ENCODE results near the gene SCLT1. TPM values are rescaled to one million over a fixed set of nuclear protein-coding genes. Genes with fewer than 3 reads are reported as not detected.
A peak's percentile ranks its signal among the peaks of the same experiment; 100 is the strongest.

Gene SCLT1
- total RNA-seq, 1 experiment from 2014 or later: 14.3 TPM

GRCh38 chr4:128978985-128979384, 114.4 kb downstream of the SCLT1 start:
- H3K36me3 Mint-ChIP-seq: no peaks in the 10 kb centered on the region
- no peak for TF ChIP-seq FOXK1 (CRISPR knock-in tag; IDR thresholded peaks at IDR 0.05)
- TF ChIP-seq NR3C1 (CRISPR knock-in tag; conservative IDR thresholded peaks at IDR 0.05; ENCODE audit: low read depth): no peak
- no peak for TF ChIP-seq MXD4 (CRISPR knock-in tag; IDR thresholded peaks at IDR 0.05; ENCODE audit: borderline replicate concordance)
- no peak for TF ChIP-seq NFE2L1 (CRISPR knock-in tag; IDR thresholded peaks at IDR 0.05)
- no peak for TF ChIP-seq ZBTB21 (CRISPR knock-in tag; IDR thresholded peaks at IDR 0.05; ENCODE audit: borderline replicate concordance)
- no peak for TF ChIP-seq FOXJ3 (CRISPR knock-in tag; IDR thresholded peaks at IDR 0.05; ENCODE audit: borderline replicate concordance)
- TF ChIP-seq, protein P1, sequence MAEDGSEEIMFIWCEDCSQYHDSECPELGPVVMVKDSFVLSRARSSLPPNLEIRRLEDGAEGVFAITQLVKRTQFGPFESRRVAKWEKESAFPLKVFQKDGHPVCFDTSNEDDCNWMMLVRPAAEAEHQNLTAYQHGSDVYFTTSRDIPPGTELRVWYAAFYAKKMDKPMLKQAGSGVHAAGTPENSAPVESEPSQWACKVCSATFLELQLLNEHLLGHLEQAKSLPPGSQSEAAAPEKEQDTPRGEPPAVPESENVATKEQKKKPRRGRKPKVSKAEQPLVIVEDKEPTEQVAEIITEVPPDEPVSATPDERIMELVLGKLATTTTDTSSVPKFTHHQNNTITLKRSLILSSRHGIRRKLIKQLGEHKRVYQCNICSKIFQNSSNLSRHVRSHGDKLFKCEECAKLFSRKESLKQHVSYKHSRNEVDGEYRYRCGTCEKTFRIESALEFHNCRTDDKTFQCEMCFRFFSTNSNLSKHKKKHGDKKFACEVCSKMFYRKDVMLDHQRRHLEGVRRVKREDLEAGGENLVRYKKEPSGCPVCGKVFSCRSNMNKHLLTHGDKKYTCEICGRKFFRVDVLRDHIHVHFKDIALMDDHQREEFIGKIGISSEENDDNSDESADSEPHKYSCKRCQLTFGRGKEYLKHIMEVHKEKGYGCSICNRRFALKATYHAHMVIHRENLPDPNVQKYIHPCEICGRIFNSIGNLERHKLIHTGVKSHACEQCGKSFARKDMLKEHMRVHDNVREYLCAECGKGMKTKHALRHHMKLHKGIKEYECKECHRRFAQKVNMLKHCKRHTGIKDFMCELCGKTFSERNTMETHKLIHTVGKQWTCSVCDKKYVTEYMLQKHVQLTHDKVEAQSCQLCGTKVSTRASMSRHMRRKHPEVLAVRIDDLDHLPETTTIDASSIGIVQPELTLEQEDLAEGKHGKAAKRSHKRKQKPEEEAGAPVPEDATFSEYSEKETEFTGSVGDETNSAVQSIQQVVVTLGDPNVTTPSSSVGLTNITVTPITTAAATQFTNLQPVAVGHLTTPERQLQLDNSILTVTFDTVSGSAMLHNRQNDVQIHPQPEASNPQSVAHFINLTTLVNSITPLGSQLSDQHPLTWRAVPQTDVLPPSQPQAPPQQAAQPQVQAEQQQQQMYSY (CRISPR knock-in tag; IDR thresholded peaks at IDR 0.05): no peak
- TF ChIP-seq, protein P2, sequence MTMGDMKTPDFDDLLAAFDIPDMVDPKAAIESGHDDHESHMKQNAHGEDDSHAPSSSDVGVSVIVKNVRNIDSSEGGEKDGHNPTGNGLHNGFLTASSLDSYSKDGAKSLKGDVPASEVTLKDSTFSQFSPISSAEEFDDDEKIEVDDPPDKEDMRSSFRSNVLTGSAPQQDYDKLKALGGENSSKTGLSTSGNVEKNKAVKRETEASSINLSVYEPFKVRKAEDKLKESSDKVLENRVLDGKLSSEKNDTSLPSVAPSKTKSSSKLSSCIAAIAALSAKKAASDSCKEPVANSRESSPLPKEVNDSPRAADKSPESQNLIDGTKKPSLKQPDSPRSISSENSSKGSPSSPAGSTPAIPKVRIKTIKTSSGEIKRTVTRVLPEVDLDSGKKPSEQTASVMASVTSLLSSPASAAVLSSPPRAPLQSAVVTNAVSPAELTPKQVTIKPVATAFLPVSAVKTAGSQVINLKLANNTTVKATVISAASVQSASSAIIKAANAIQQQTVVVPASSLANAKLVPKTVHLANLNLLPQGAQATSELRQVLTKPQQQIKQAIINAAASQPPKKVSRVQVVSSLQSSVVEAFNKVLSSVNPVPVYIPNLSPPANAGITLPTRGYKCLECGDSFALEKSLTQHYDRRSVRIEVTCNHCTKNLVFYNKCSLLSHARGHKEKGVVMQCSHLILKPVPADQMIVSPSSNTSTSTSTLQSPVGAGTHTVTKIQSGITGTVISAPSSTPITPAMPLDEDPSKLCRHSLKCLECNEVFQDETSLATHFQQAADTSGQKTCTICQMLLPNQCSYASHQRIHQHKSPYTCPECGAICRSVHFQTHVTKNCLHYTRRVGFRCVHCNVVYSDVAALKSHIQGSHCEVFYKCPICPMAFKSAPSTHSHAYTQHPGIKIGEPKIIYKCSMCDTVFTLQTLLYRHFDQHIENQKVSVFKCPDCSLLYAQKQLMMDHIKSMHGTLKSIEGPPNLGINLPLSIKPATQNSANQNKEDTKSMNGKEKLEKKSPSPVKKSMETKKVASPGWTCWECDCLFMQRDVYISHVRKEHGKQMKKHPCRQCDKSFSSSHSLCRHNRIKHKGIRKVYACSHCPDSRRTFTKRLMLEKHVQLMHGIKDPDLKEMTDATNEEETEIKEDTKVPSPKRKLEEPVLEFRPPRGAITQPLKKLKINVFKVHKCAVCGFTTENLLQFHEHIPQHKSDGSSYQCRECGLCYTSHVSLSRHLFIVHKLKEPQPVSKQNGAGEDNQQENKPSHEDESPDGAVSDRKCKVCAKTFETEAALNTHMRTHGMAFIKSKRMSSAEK (CRISPR knock-in tag; IDR thresholded peaks at IDR 0.05; ENCODE audit: borderline replicate concordance): no peak
- no peak for TF ChIP-seq KAT7 (CRISPR knock-in tag; IDR thresholded peaks at IDR 0.05; ENCODE audit: borderline replicate concordance)
- TF ChIP-seq JAZF1 (CRISPR knock-in tag; IDR thresholded peaks at IDR 0.05): no peak
- no peak for TF ChIP-seq NFATC4 (CRISPR knock-in tag; IDR thresholded peaks at IDR 0.05)
- TF ChIP-seq USF1 (CRISPR knock-in tag; IDR thresholded peaks at IDR 0.05): no peak
- TF ChIP-seq ELF4 (CRISPR knock-in tag; IDR thresholded peaks at IDR 0.05; ENCODE audit: low read depth): no peak
- no peak for TF ChIP-seq SMAD4 (CRISPR knock-in tag; IDR thresholded peaks at IDR 0.05)
- no peak for TF ChIP-seq SMAD3 (CRISPR knock-in tag; IDR thresholded peaks at IDR 0.05; ENCODE audit: borderline replicate concordance)
- no peak overlapping the region for H3K4me3 Mint-ChIP-seq
- ChIA-PET POLR2A (no interaction called here), CTCF (no interaction called here)
- H3K27ac Mint-ChIP-seq: no peak overlapping the region
- H3K4me1 Mint-ChIP-seq: no peaks in the 10 kb centered on the region
- H3K27me3 Mint-ChIP-seq (ENCODE audit: low read depth): no peaks in the 10 kb centered on the region
- DNase-seq (ENCODE audit: low spot score) (no peak), ATAC-seq (no peak)
- no peaks in the 10 kb centered on the region for H3K9me3 Mint-ChIP-seq

DNA sequence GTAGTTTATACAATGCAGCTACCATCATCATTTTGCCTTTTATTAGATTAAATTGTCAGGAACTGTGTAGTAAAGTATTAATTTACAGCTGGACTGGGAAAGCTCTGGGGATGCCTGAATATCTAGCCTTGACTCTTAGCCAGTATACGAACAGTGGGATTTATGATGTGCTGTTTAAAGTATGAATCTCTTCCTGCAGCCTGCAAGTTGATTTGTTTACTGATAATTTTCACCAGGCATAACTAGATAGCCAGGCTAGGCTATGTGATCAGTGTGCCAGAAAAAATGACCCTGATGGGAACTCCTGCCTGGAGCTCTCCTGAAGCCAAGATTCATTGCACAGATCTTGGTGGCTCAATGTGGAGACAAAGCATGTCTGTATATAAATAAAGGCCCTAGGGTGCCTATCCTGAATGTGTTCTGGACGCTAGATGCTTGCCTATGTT, 119.2 kb downstream of the SCLT1 start:
- Mint-ChIP-seq H3K4me3 (no peak overlapping the region), H3K27me3 (ENCODE audit: low read depth) (no peaks in the 10 kb centered on the region), H3K36me3 (no peaks in the 10 kb centered on the region), H3K9me3 (no peaks in the 10 kb centered on the region), H3K27ac (peak overlapping the region; percentile 63; the same call in 1 of the 2 replicates), H3K4me1 (no peaks in the 10 kb centered on the region)
- DNase-seq (ENCODE audit: low spot score) (no peak), ATAC-seq (no peak)
- CTCF ChIA-PET: no interaction called here
- POLR2A ChIA-PET: no interaction called here
- TF ChIP-seq SMAD4 (CRISPR knock-in tag; IDR thresholded peaks at IDR 0.05) (no peak), ARID4B (CRISPR knock-in tag; IDR thresholded peaks at IDR 0.05; ENCODE audit: borderline replicate concordance) (no peak), ZNF425 (CRISPR knock-in tag; conservative IDR thresholded peaks at IDR 0.05) (no peak), ZNF219 (CRISPR knock-in tag; IDR thresholded peaks at IDR 0.05; ENCODE audit: borderline replicate concordance) (no peak), OVOL2 (CRISPR knock-in tag; IDR thresholded peaks at IDR 0.05; ENCODE audit: borderline replicate concordance) (no peak)

Measured in WTC11 (cell line).